Gastroesophageal sphincter (tissue), 3 donors: Measurements from ENCODE around the gene ALLC.

Experiments used
- CTCF ChIP-seq, 4 experiments: fragments of 200-600 bp in 2 of 4; fragments of 450-650 bp in 2 of 4; sonication (generic) in 1 of 4; IDR thresholded peaks; one replicate each; pipeline ENCODE4 v1.5.1; 2017 to 2019; ENCODE audit warnings: antibody characterized with exemption in 4 of 4, mild to moderate bottlenecking in 2 of 4, moderate library complexity in 2 of 4
- POLR2A ChIP-seq, 2 donors: fragments of 450-650 bp; IDR thresholded peaks; one replicate each; pipeline ENCODE4 v1.6.1; 2017; ENCODE audit warnings: antibody characterized with exemption in 2 of 2, mild to moderate bottlenecking in 2 of 2, moderate library complexity in 1 of 2

- TF ChIP-seq CTCF (IDR thresholded peaks at IDR 0.05) (no peak), POLR2A (IDR thresholded peaks at IDR 0.05) (no peak)
Observed at GRCh38 chr2:3634596-3635121, 23.3 kb upstream of the ALLC start.
